ENCODE measurements around the gene EXOC6B.

- TF ChIP-seq CREB5 (CRISPR knock-in tag; IDR thresholded peaks at IDR 0.05; ENCODE audit: low read depth) (no peak), CSDC2 (CRISPR knock-in tag; IDR thresholded peaks at IDR 0.05) (no peak), PPARA (CRISPR knock-in tag; IDR thresholded peaks at IDR 0.05; ENCODE audit: borderline replicate concordance) (no peak), CSRNP3 (CRISPR knock-in tag; IDR thresholded peaks at IDR 0.05) (no peak), ZFP3 (CRISPR knock-in tag; IDR thresholded peaks at IDR 0.05) (no peak), PATZ1 (CRISPR knock-in tag; IDR thresholded peaks at IDR 0.05; ENCODE audit: borderline replicate concordance) (no peak), ARNTL (CRISPR knock-in tag; IDR thresholded peaks at IDR 0.05; ENCODE audit: borderline replicate concordance, low read depth) (no peak), ZNF8 (CRISPR knock-in tag; IDR thresholded peaks at IDR 0.05) (no peak), ZNF70 (CRISPR knock-in tag; IDR thresholded peaks at IDR 0.05) (no peak), ZFP30 (CRISPR knock-in tag; IDR thresholded peaks at IDR 0.05) (no peak), SNAI2 (CRISPR knock-in tag; IDR thresholded peaks at IDR 0.05) (no peak), RARB (CRISPR knock-in tag; IDR thresholded peaks at IDR 0.05) (no peak)
Measured at GRCh38 chr2:72271276-72271614, 554.6 kb downstream of the EXOC6B start.

Data from SK-N-SH treated with all-trans-retinoic acid at 6 μM for 48 hours (cell line).